Keratinocyte (primary cell): ENCODE measurements around the gene TPM2. TPM values are rescaled to one million over a fixed set of nuclear protein-coding genes. Genes with fewer than 3 reads are reported as not detected.

Experiments
- DNase-seq: peaks from one replicate; pipeline ENCODE4 v3.0.0-alpha.2; 2011; ENCODE audit warnings: low read depth, missing footprints, low spot score
- FAIRE-seq: peaks from 2 replicates; lab custom pipeline; 2011; peaks lifted over from hg19 to GRCh38; lab: Jason Lieb, UNC
- H2AFZ ChIP-seq: 2 replicates; pipeline ENCODE4 v1.6.0; 2012; ENCODE audit warnings: low read length, control low read depth, inconsistent platforms; ENCODE audit not compliant: control insufficient read depth
- H3K27ac ChIP-seq: 2 replicates; pipeline ENCODE4 v1.5.1; 2011; ENCODE audit warnings: low read length; ENCODE audit not compliant: control insufficient read depth, insufficient read depth
- H3K27me3 ChIP-seq: 3 replicates; pipeline ENCODE4 v1.6.0; 2011; ENCODE audit warnings: low read length; ENCODE audit not compliant: control insufficient read depth, insufficient read depth; ENCODE audit errors: extremely low read depth
- H3K36me3 ChIP-seq, 2 experiments: 2 replicates in 1 of 2; 3 replicates in 1 of 2; pipeline ENCODE4 v1.5.1; 2011; ENCODE audit warnings: low read length in 2 of 2, mild to moderate bottlenecking in 1 of 2; ENCODE audit not compliant: control insufficient read depth in 2 of 2, insufficient read depth in 2 of 2; ENCODE audit errors: extremely low read depth in 1 of 2
- H3K4me1 ChIP-seq: 3 replicates; pipeline ENCODE4 v1.5.1; 2011; ENCODE audit warnings: low read length; ENCODE audit not compliant: control insufficient read depth, insufficient read depth; ENCODE audit errors: extremely low read depth
- H3K4me2 ChIP-seq: 3 replicates; pipeline ENCODE4 v1.6.0; 2011; ENCODE audit warnings: low read depth, low read length; ENCODE audit not compliant: control insufficient read depth, insufficient read depth; ENCODE audit errors: extremely low read depth
- H3K4me3 ChIP-seq, 3 experiments: fragments of 200-600 bp in 1 of 3; sonication (generic) in 1 of 3; 2 replicates in 2 of 3; 3 replicates in 1 of 3; pipeline ENCODE4 v1.5.1; 2011 to 2016; ENCODE audit warnings: low read length in 3 of 3, mild to moderate bottlenecking in 3 of 3, control low read depth in 2 of 3, inconsistent platforms in 1 of 3, low read depth in 1 of 3, mixed read lengths in 1 of 3, mixed run types in 1 of 3, moderate library complexity in 1 of 3; ENCODE audit not compliant: control insufficient read depth in 2 of 3, insufficient read depth in 2 of 3; ENCODE audit errors: extremely low read depth in 1 of 3
- H3K79me2 ChIP-seq: 2 replicates; pipeline ENCODE4 v1.6.0; 2012; ENCODE audit warnings: low read length; ENCODE audit not compliant: control insufficient read depth, insufficient read depth
- H3K9ac ChIP-seq: 3 replicates; pipeline ENCODE4 v1.6.0; 2011; ENCODE audit warnings: low read length; ENCODE audit not compliant: control insufficient read depth, insufficient read depth; ENCODE audit errors: extremely low read depth
- H3K9me1 ChIP-seq: 3 replicates; pipeline ENCODE4 v1.6.0; 2011; ENCODE audit warnings: low read length; ENCODE audit not compliant: control insufficient read depth, insufficient read depth; ENCODE audit errors: extremely low read depth
- H3K9me3 ChIP-seq: 2 replicates; pipeline ENCODE4 v1.5.1; 2012; ENCODE audit warnings: low read depth, low read length; ENCODE audit not compliant: control insufficient read depth
- H4K20me1 ChIP-seq: 3 replicates; pipeline ENCODE4 v1.6.0; 2011; ENCODE audit warnings: low read length; ENCODE audit not compliant: control insufficient read depth, insufficient read depth; ENCODE audit errors: extremely low read depth
- CTCF ChIP-seq, 3 experiments: IDR thresholded peaks in 1 of 3; conservative IDR thresholded peaks in 1 of 3; optimal IDR thresholded peaks in 1 of 3; 2 replicates in 2 of 3; 3 replicates in 1 of 3; pipeline versions ENCODE3 to v1.5.1; 2011; ENCODE audit warnings: low read length in 3 of 3, mild to moderate bottlenecking in 3 of 3, moderate library complexity in 2 of 3, control low read depth in 1 of 3, inconsistent platforms in 1 of 3; ENCODE audit not compliant: insufficient read depth in 2 of 3; ENCODE audit errors: extremely low read depth in 1 of 3
- EZH2 ChIP-seq: IDR thresholded peaks from one replicate; pipeline ENCODE4 v1.6.1; 2012; ENCODE audit warnings: inconsistent platforms, mild to moderate bottlenecking, low read length, moderate library complexity
- dilution Hi-C: fragments of 300-500 bp; cut with MboI; formaldehyde crosslinking; loops from one replicate; pipeline ENCODE4 v1.7.0; 2020; ENCODE audit warnings: low sequenced_read_pairs; ENCODE audit not compliant: extremely low pct_ligation_motif_present
- polyA plus RNA-seq, 5 experiments: library from polyadenylated mRNA; depleted of rRNA in 3 of 5; stranded (reverse) in 3 of 5; stranded (forward) in 1 of 5; unstranded in 1 of 5; fragments of >200 nt; gene quantifications; 1 replicate in 1 of 5; 2 replicates in 3 of 5; 3 replicates in 1 of 5; pipeline versions ENCODE4 v1.2.1 to v1.2.3, GENCODE V29; 2011 to 2012; ENCODE audit warnings: missing spikeins in 2 of 5, low read depth in 1 of 5, low replicate concordance in 1 of 5

The TPM2 gene
- polyA plus RNA-seq, 1 donor (not counting 4 experiments of a cell fraction or from before 2014, with no cell fraction given) = 53.1 TPM

GRCh38 chr9:35725362-35725761 lies 35.6 kb upstream of the TPM2 start:
- FAIRE-seq = no peak
- H3K4me3 ChIP-seq = no peak overlapping the region
- peaks cover 49% of the 10 kb centered on the region for H3K79me2 ChIP-seq
- H3K9me1 ChIP-seq = peaks cover 7% of the 10 kb centered on the region
- H3K27ac ChIP-seq = no peak overlapping the region
- no peaks in the 10 kb centered on the region for H3K9me3 ChIP-seq
- H3K4me2 ChIP-seq = no peak overlapping the region
- dilution Hi-C loops = no loop called here
- H2AFZ ChIP-seq = no peak overlapping the region
- H3K27me3 ChIP-seq = no peaks in the 10 kb centered on the region
- H3K36me3 ChIP-seq = peaks cover 43 to 49% of the 10 kb centered on the region in 2 experiments
- H3K4me1 ChIP-seq = peaks cover 29% of the 10 kb centered on the region
- H3K9ac ChIP-seq = no peak overlapping the region
- no peak for TF ChIP-seq EZH2
- no peak for TF ChIP-seq CTCF (optimal IDR thresholded peaks at IDR 0.05 in 1 of 3, IDR thresholded peaks at IDR 0.05 in 1 of 3, conservative IDR thresholded peaks at IDR 0.05 in 1 of 3; ENCODE audit: extremely low read depth in 1 of 3, insufficient read depth in 2 of 3, low read length in 3 of 3)
- peaks cover 26% of the 10 kb centered on the region for H4K20me1 ChIP-seq
- no peak for DNase-seq

- H4K20me1 ChIP-seq = peaks cover 16% of the 10 kb centered on the region
- H3K36me3 ChIP-seq = peaks cover 56 to 63% of the 10 kb centered on the region in 2 experiments
- H2AFZ ChIP-seq = no peak overlapping the region
- TF ChIP-seq EZH2 (no peak), CTCF (optimal IDR thresholded peaks at IDR 0.05 in 1 of 3, IDR thresholded peaks at IDR 0.05 in 1 of 3, conservative IDR thresholded peaks at IDR 0.05 in 1 of 3; ENCODE audit: extremely low read depth in 1 of 3, insufficient read depth in 2 of 3, low read length in 3 of 3) (no peak)
- no peak overlapping the region for H3K9ac ChIP-seq
- H3K79me2 ChIP-seq = peaks cover 37% of the 10 kb centered on the region
- H3K27ac ChIP-seq = no peak overlapping the region
- peaks cover 18% of the 10 kb centered on the region for H3K4me1 ChIP-seq
- no peaks in the 10 kb centered on the region for H3K27me3 ChIP-seq
- H3K4me2 ChIP-seq = no peak overlapping the region
- DNase-seq = no peak
- peaks cover 2% of the 10 kb centered on the region for H3K9me1 ChIP-seq
- FAIRE-seq = no peak
- H3K9me3 ChIP-seq = no peaks in the 10 kb centered on the region
- H3K4me3 ChIP-seq = no peak overlapping the region
- dilution Hi-C loops = no loop called here
Observed at GRCh38 chr9:35723908-35724307, 34.2 kb upstream of the TPM2 start.
